Astrocyte of the cerebellum (primary cell): Measurements from ENCODE around the gene SRRM3.

Experiments used
- DNase-seq: peaks from one replicate; pipeline ENCODE4 v3.0.0-alpha.2; 2011; ENCODE audit warnings: low read depth
- H3K4me3 ChIP-seq: 2 replicates; pipeline ENCODE4 v1.5.1; 2011; ENCODE audit warnings: mild to moderate bottlenecking, low read depth, low read length, moderate library complexity
- in situ Hi-C: cut with HindIII; loops from 2 replicates; pipeline ENCODE4 v1.10.0; 2017; ENCODE audit warnings: low sequenced_read_pairs
- TF ChIP-seq, protein P1 (sequence below): IDR thresholded peaks from 2 replicates; pipeline ENCODE4 v1.5.1; 2012; ENCODE audit warnings: low read length, low read depth, moderate library complexity, mild to moderate bottlenecking; ENCODE audit errors: missing control alignments

Gene SRRM3

DNA sequence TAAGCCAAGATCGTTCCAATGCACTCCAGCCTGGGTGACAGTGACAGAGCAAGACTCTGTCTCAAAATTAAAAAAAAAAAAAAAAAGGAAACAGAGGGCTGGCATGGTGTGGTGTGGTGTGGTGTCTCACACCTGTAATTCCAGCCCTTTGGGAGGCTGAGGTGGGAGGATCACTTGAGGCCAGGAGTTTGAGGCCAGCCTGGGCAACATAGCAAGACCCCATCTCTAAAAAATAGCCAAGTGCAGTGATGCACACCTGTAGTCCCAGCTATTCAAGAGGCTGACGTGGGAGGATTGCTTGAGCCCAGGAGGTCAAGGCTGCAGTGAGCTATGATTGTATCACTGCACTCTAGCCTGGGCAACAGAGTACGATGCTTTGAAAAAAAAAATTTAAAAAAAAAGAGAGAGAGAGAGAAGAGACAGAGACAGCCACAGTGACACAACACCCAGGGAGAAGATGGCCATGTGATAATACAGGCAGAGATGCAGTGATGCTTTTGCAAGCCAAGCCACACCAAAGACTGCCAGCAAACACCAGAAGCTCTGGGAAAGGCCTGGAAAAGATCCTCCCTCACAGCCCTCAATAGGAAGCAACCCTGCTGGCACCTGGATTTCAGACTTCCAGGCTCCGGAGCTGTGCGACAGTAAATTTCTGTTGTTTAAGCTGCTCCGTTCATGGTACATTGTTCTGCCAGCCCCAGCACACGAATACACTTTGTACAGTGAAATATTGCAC, 19.3 kb upstream of the SRRM3 start:
- TF ChIP-seq, protein P1, sequence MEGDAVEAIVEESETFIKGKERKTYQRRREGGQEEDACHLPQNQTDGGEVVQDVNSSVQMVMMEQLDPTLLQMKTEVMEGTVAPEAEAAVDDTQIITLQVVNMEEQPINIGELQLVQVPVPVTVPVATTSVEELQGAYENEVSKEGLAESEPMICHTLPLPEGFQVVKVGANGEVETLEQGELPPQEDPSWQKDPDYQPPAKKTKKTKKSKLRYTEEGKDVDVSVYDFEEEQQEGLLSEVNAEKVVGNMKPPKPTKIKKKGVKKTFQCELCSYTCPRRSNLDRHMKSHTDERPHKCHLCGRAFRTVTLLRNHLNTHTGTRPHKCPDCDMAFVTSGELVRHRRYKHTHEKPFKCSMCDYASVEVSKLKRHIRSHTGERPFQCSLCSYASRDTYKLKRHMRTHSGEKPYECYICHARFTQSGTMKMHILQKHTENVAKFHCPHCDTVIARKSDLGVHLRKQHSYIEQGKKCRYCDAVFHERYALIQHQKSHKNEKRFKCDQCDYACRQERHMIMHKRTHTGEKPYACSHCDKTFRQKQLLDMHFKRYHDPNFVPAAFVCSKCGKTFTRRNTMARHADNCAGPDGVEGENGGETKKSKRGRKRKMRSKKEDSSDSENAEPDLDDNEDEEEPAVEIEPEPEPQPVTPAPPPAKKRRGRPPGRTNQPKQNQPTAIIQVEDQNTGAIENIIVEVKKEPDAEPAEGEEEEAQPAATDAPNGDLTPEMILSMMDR, result no peak
- no peak overlapping the region for H3K4me3 ChIP-seq
- in situ Hi-C loops, result loop anchor here (10.0 kb wide), 2 partner anchors 62 to 152 kb away; no protein-coding TSS in a partner anchor
- DNase-seq, result no peak

DNA sequence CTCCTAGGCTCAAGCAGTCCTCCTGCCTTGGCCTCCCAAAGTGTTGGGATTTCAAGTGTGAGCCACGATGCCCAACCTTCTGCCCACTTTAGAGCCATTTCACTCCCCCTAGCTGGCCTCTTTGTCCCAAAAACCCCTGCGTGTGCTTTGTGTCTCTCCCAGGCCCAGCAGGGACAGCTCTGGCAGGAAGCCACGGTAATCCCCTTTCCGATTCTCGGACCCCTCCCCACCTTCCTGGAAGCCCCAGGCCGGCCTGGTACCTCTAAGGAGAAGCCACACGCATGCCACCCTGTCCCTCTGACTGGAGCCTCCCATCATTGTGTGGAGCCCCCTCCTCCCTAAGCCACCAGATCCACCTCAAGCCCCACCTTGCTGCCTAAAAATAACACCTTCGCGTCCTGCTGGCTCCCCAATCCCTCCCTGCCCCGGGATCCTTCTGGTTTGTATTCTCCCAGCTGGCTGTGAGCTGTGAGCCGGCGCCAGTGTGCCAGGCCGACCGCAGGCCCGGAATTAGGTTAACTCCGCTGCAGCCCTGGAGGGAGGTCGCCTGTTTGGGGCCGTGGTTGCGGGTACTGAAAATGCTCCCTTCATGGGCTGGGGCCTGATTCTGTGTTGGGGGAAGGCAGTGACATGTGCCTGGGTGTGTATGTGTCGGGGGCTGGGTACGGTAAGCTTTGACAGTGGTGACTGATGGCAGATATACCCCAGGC, 16.4 kb upstream of the SRRM3 start:
- no peak overlapping the region for H3K4me3 ChIP-seq
- TF ChIP-seq, protein P1, result no peak
- in situ Hi-C loops, result loop anchor here (10.0 kb wide), 2 partner anchors 59 to 149 kb away; no protein-coding TSS in a partner anchor
- no peak for DNase-seq

DNA sequence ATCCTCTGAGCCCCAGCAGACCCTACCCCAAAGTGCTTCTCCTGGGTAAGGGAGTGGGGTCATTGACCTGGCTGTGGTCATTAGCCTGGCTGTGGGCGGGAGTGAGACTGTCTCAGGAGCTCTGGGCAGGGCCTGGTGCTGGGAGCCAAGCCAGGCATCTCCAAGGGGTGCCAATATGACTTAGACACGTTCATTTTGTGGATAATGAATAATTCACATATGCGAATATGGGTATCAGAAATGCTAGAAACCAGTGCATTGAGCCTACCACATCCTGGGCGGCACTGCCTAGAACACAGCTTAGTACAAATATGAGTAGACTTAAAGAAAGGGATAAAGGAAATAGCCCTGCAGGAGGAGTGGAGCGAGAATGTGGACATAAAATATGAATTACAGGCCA, 14.4 kb upstream of the SRRM3 start:
- DNase-seq, result no peak
- TF ChIP-seq, protein P1, result no peak
- no peak overlapping the region for H3K4me3 ChIP-seq
- in situ Hi-C loops, result loop anchor here (10.0 kb wide), 2 partner anchors 58 to 148 kb away; no protein-coding TSS in a partner anchor

DNA sequence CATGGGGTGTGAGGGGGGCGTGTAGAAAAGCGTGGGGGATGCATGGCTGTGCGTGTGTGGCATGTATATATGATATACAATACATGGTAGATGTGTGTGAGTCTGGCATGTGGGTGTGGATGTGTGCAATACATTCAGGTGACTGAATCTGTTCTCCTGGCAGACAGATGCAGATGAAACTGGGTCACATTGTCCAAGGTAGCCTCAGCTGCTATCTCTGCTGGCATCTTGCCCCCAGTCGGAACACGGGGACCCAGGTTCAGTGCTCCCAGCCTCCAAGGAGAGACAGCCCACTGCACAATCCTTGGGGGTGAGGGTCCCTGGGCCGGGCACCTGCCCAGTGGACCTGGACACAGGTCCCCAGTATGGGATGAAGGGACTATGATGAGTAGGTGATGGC, 12.4 kb upstream of the SRRM3 start:
- in situ Hi-C loops, result loop anchor here (10.0 kb wide), 2 partner anchors 56 to 146 kb away; no protein-coding TSS in a partner anchor
- no peak for DNase-seq
- H3K4me3 ChIP-seq, result no peak overlapping the region
- TF ChIP-seq, protein P1, result no peak

DNA sequence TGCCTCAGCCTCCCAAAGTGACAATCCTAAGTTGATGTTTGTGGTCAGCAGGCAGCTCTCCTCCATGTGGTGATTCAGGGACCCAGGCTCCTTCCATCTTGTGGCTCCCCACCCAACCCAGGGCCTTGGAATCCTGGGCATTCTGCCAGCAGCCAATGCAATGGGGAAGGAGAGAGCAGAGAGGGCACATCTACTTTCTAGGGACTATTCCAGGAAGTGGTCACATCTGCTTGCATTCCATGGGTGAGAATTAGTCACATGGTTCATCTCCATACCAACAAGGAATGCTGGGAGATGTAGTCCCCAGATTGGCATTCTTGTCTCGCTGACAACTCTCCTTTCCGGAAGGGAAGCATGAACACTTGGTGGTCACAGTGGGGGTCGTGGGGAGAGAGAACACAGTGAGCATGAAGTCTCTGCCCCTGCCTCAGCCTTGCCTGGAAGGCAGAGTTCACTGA, 9.9 kb upstream of the SRRM3 start:
- TF ChIP-seq, protein P1, result no peak
- H3K4me3 ChIP-seq, result no peak overlapping the region
- DNase-seq, result no peak
- in situ Hi-C loops, result no loop called here

DNA sequence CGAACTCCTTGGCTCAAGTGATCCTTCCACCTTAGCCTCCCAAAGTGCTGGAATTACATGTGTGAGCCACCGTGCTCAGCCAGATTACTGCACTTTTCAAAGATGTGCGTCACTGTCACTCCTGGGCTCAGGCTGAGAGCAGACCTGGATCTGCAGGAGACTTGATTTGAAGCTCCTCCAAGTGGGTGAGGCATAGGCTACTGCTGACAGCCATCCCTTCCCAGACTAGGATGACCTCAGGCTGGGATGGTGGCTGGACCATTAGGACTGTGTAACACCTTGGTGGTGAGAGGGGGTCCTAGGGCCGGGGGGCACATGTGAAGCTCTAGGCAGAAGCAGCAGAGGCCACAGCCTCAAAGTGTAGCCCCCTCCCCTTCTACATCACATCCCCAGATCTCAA, 8.2 kb upstream of the SRRM3 start:
- H3K4me3 ChIP-seq, result no peak overlapping the region
- in situ Hi-C loops, result no loop called here
- DNase-seq, result no peak
- TF ChIP-seq, protein P1, result no peak
